GM19239 (cell line): ENCODE data around the gene SFI1.
"Not testable (repeated sequence)": the region's sequence is repeated elsewhere in the genome, so short reads cannot be mapped to it uniquely, and the experiment has no call there.

Experiments used
- DNase-seq: peaks from one replicate; pipeline ENCODE4 v3.0.0; 2011; ENCODE audit warnings: low spot score; ENCODE audit not compliant: insufficient read length
- FAIRE-seq: peaks from 2 replicates; lab custom pipeline; 2011; peaks lifted over from hg19 to GRCh38; lab: Jason Lieb, UNC

SFI1 gene

GRCh38 chr22:31659246-31659645, 162.9 kb downstream of the SFI1 start:
- no peak for FAIRE-seq
- DNase-seq: no peak

- DNase-seq: not testable (repeated sequence)
- peak; percentile 45 for FAIRE-seq
Observed at GRCh38 chr22:31660860-31661341, 164.6 kb downstream of the SFI1 start.

- FAIRE-seq (peak; percentile 94), DNase-seq (peak; percentile 86)
Observed at GRCh38 chr22:31661851-31662667, 165.7 kb downstream of the SFI1 start, which contains the start of gene PISD. Gene PISD (minus strand): TSS chr22:31662215. CDS start chr22:31662208, 7 bp downstream.

GRCh38 chr22:31662668-31663037, 166.3 kb downstream of the SFI1 start:
- DNase-seq (no peak), FAIRE-seq (no peak)
